HL-60 (cell line): ENCODE results near the gene GTPBP4.
A peak's percentile ranks its signal among the peaks of the same experiment; 100 is the strongest.
"Not testable (repeated sequence)": the region's sequence is repeated elsewhere in the genome, so short reads cannot be mapped to it uniquely, and the experiment has no call there.

ENCODE experiments used
- DNase-seq, 2 experiments: peaks; one replicate each; pipeline ENCODE4 v3.0.0-alpha.2; 2010 to 2020; ENCODE audit warnings: low read depth in 1 of 2, low spot score in 1 of 2
- H3K27ac ChIP-seq: fragments of 250-450 bp; sonication (Bioruptor Pico); replicated peaks from 2 replicates; pipeline ENCODE4 v1.5.1; 2020; ENCODE audit warnings: mild to moderate bottlenecking, moderate library complexity
- H3K27me3 ChIP-seq: fragments of 250-450 bp; sonication (Bioruptor Pico); 2 replicates; pipeline ENCODE4 v1.5.1; 2021; ENCODE audit warnings: mild to moderate bottlenecking, moderate library complexity; ENCODE audit not compliant: insufficient read depth, poor library complexity, severe bottlenecking
- H3K4me3 ChIP-seq: replicated peaks from 2 replicates; pipeline ENCODE4 v1.5.1; 2011; ENCODE audit warnings: mild to moderate bottlenecking, control low read depth, low read length; ENCODE audit not compliant: insufficient read depth
- GABPA ChIP-seq: IDR thresholded peaks from 2 replicates; pipeline ENCODE4 v1.6.1; 2012; ENCODE audit warnings: low read depth
- POLR2AphosphoS5 ChIP-seq: IDR thresholded peaks from 2 replicates; pipeline ENCODE4 v1.6.1; 2012; ENCODE audit warnings: low read depth
- SPI1 ChIP-seq: IDR thresholded peaks from 2 replicates; pipeline ENCODE4 v1.6.1; 2012; ENCODE audit warnings: low read depth, mild to moderate bottlenecking, borderline replicate concordance
- TF ChIP-seq, protein P1 (sequence below): IDR thresholded peaks from one replicate; pipeline ENCODE4 v1.5.1; 2011; ENCODE audit warnings: low read length, control low read depth, inconsistent platforms; ENCODE audit not compliant: insufficient read depth
- TF ChIP-seq, protein P2 (sequence below): IDR thresholded peaks from 2 replicates; pipeline ENCODE4 v1.6.1; 2012; ENCODE audit warnings: low read depth; ENCODE audit not compliant: insufficient replicate concordance

The GTPBP4 gene

DNA sequence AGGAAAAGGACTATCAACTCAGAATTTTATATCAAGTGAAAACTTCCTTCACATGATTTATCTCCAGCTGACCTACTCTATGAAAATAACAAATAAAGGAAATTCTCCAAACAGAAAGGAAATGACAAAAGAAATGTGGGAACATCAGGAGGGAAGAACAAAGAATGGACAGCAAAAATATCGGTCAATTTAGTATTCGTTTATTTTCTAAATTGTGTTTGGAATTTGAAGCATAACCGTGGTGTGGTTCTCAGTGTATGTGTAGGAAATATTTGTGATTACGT, 76.7 kb downstream of the GTPBP4 start:
- no peak for DNase-seq
- Histone ChIP-seq H3K27me3 (no peaks in the 10 kb centered on the region), H3K27ac (no peak overlapping the region), H3K4me3 (no peak overlapping the region)
- TF ChIP-seq, protein P1, sequence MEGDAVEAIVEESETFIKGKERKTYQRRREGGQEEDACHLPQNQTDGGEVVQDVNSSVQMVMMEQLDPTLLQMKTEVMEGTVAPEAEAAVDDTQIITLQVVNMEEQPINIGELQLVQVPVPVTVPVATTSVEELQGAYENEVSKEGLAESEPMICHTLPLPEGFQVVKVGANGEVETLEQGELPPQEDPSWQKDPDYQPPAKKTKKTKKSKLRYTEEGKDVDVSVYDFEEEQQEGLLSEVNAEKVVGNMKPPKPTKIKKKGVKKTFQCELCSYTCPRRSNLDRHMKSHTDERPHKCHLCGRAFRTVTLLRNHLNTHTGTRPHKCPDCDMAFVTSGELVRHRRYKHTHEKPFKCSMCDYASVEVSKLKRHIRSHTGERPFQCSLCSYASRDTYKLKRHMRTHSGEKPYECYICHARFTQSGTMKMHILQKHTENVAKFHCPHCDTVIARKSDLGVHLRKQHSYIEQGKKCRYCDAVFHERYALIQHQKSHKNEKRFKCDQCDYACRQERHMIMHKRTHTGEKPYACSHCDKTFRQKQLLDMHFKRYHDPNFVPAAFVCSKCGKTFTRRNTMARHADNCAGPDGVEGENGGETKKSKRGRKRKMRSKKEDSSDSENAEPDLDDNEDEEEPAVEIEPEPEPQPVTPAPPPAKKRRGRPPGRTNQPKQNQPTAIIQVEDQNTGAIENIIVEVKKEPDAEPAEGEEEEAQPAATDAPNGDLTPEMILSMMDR: no peak
- no peak for TF ChIP-seq GABPA
- TF ChIP-seq, protein P2, sequence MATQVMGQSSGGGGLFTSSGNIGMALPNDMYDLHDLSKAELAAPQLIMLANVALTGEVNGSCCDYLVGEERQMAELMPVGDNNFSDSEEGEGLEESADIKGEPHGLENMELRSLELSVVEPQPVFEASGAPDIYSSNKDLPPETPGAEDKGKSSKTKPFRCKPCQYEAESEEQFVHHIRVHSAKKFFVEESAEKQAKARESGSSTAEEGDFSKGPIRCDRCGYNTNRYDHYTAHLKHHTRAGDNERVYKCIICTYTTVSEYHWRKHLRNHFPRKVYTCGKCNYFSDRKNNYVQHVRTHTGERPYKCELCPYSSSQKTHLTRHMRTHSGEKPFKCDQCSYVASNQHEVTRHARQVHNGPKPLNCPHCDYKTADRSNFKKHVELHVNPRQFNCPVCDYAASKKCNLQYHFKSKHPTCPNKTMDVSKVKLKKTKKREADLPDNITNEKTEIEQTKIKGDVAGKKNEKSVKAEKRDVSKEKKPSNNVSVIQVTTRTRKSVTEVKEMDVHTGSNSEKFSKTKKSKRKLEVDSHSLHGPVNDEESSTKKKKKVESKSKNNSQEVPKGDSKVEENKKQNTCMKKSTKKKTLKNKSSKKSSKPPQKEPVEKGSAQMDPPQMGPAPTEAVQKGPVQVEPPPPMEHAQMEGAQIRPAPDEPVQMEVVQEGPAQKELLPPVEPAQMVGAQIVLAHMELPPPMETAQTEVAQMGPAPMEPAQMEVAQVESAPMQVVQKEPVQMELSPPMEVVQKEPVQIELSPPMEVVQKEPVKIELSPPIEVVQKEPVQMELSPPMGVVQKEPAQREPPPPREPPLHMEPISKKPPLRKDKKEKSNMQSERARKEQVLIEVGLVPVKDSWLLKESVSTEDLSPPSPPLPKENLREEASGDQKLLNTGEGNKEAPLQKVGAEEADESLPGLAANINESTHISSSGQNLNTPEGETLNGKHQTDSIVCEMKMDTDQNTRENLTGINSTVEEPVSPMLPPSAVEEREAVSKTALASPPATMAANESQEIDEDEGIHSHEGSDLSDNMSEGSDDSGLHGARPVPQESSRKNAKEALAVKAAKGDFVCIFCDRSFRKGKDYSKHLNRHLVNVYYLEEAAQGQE: no peak
- TF ChIP-seq POLR2AphosphoS5: no peak
- TF ChIP-seq SPI1: no peak

DNA sequence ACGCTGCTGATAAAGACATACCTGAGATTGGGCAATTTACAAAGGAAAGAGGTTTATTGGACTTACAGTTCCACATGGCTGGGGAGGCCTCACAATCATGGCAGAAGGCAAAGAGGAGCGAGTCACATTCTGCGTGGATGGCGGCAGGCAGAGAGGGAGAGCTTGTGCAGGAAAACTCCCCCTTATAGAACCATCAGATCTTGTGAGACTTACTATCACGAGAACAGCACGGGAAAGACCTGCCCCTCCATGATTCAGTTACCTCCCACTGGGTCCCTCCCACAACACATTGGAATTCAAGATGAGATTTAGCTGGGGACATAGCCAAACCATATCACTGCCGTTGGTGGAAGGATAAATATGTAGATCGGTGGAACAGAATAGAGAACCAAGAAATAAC, 78.5 kb downstream of the GTPBP4 start:
- H3K27me3 ChIP-seq, H3K27ac ChIP-seq, DNase-seq, H3K4me3 ChIP-seq: not testable (repeated sequence)

DNA sequence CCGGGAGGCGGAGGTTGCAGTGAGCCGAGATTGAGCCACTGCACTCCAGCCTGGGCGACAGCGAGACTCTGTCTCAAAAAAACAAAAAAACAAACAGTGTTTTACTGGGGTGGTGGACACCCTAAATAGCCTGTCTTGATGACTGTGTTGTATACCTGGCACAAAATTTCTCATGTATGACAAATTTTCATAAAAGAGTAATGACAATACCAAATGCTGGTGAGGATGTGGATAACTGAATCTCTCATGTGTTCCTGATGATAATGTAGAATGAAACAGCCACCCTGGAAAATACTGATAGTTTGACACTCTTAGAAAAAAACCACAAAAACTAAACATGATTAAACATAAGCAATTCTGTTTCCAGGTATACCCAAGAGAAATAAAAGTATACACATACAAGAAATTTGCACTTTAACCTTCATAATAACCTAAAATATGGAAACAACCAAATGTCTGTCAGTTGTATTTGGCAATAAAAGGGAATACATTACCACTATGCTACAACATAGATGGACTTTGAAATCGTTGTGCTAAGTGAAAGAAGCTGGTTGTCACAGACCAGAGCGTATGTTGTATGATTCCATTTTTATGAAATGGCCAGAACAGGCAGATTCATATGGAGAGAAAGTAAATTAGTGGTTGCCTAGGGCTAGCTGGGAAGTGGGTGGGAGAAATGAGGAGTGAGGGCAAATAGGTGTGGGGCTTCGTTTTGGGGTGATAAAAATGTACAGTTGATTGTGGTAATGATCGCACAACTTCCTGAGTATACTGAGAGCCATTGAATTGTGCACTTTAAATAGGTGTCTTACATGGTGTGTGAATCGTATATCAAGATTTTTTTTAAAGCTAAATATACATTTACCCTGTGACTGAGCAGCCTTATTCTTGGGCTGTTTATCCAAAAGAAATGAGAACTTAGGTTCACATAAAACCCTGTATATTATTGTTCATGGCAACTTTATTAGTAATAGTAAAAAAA, 80.4 kb downstream of the GTPBP4 start:
- DNase-seq: no peak
- H3K4me3 ChIP-seq: no peak overlapping the region
- TF ChIP-seq POLR2AphosphoS5: no peak
- TF ChIP-seq, protein P2: no peak
- no peak for TF ChIP-seq SPI1
- TF ChIP-seq GABPA: no peak
- TF ChIP-seq, protein P1: no peak
- H3K27ac ChIP-seq: peak overlapping the region; percentile 58
- no peaks in the 10 kb centered on the region for H3K27me3 ChIP-seq
